BLaER1 (cell line): ENCODE measurements around the gene P2RY6.

Experiments
- H3K27ac ChIP-seq: shearing (Covaris generic); formaldehyde crosslinking; 2 replicates; pipeline ENCODE4 v1.8.1; 2022
- H3K27me3 ChIP-seq: shearing (Covaris generic); formaldehyde crosslinking; 2 replicates; pipeline ENCODE4 v1.8.1; 2022
- H3K36me3 ChIP-seq: shearing (Covaris generic); formaldehyde crosslinking; 2 replicates; pipeline ENCODE4 v1.8.1; 2022
- H3K4me1 ChIP-seq: shearing (Covaris generic); formaldehyde crosslinking; 2 replicates; pipeline ENCODE4 v1.8.1; 2022
- H3K4me2 ChIP-seq: shearing (Covaris generic); formaldehyde crosslinking; 2 replicates; pipeline ENCODE4 v1.8.1; 2022
- H3K4me3 ChIP-seq: shearing (Covaris generic); formaldehyde crosslinking; 2 replicates; pipeline ENCODE4 v1.8.1; 2022
- H3K9ac ChIP-seq: shearing (Covaris generic); formaldehyde crosslinking; 2 replicates; pipeline ENCODE4 v1.8.1; 2022
- H3K9me3 ChIP-seq: shearing (Covaris generic); formaldehyde crosslinking; 2 replicates; pipeline ENCODE4 v1.8.1; 2022
- H4K20me1 ChIP-seq: shearing (Covaris generic); formaldehyde crosslinking; 2 replicates; pipeline ENCODE4 v1.8.1; 2022
- Cebpa-rat ChIP-seq: shearing (Covaris generic); IDR thresholded peaks from 2 replicates; pipeline ENCODE4 v1.8.1; 2022

The P2RY6 gene

GRCh38 chr11:73260127-73260457 is 12.0 kb upstream of the P2RY6 start:
- no peaks in the 10 kb centered on the region for H3K36me3 ChIP-seq
- H3K9me3 ChIP-seq: no peaks in the 10 kb centered on the region
- H3K27ac ChIP-seq: no peak overlapping the region
- H3K4me1 ChIP-seq: no peaks in the 10 kb centered on the region
- no peaks in the 10 kb centered on the region for H4K20me1 ChIP-seq
- no peak overlapping the region for H3K4me3 ChIP-seq
- no peaks in the 10 kb centered on the region for H3K27me3 ChIP-seq
- no peak for TF ChIP-seq Cebpa-rat
- H3K4me2 ChIP-seq: no peak overlapping the region
- H3K9ac ChIP-seq: no peak overlapping the region

- Histone ChIP-seq H3K36me3 (no peaks in the 10 kb centered on the region), H4K20me1 (no peaks in the 10 kb centered on the region), H3K9ac (no peak overlapping the region), H3K27ac (no peak overlapping the region), H3K27me3 (no peaks in the 10 kb centered on the region), H3K9me3 (no peaks in the 10 kb centered on the region), H3K4me1 (peaks cover 27% of the 10 kb centered on the region), H3K4me3 (no peak overlapping the region), H3K4me2 (no peak overlapping the region)
- no peak for TF ChIP-seq Cebpa-rat
Observed at GRCh38 chr11:73262851-73263495, 9.2 kb upstream of the P2RY6 start.

- no peak for TF ChIP-seq Cebpa-rat
- Histone ChIP-seq H3K27me3 (no peaks in the 10 kb centered on the region), H3K9me3 (no peaks in the 10 kb centered on the region), H3K9ac (no peak overlapping the region), H3K4me1 (peaks cover 33% of the 10 kb centered on the region), H3K4me3 (no peak overlapping the region), H3K36me3 (no peaks in the 10 kb centered on the region), H3K4me2 (no peak overlapping the region), H3K27ac (no peak overlapping the region), H4K20me1 (no peaks in the 10 kb centered on the region)
Observed at GRCh38 chr11:73263640-73264039, 8.5 kb upstream of the P2RY6 start.

- no peaks in the 10 kb centered on the region for H3K36me3 ChIP-seq
- no peak overlapping the region for H3K4me3 ChIP-seq
- H3K4me2 ChIP-seq: peak overlapping the region; percentile 32
- H3K9ac ChIP-seq: no peak overlapping the region
- H4K20me1 ChIP-seq: no peaks in the 10 kb centered on the region
- H3K9me3 ChIP-seq: no peaks in the 10 kb centered on the region
- H3K27ac ChIP-seq: no peak overlapping the region
- peaks cover 50% of the 10 kb centered on the region for H3K4me1 ChIP-seq
- H3K27me3 ChIP-seq: no peaks in the 10 kb centered on the region
- TF ChIP-seq Cebpa-rat: no peak
Observed at GRCh38 chr11:73265278-73265810, 6.8 kb upstream of the P2RY6 start.

- H3K4me1 ChIP-seq: peaks cover 52% of the 10 kb centered on the region
- H3K27me3 ChIP-seq: no peaks in the 10 kb centered on the region
- TF ChIP-seq Cebpa-rat: no peak
- H3K9ac ChIP-seq: no peak overlapping the region
- no peaks in the 10 kb centered on the region for H3K36me3 ChIP-seq
- H3K4me3 ChIP-seq: no peak overlapping the region
- no peak overlapping the region for H3K27ac ChIP-seq
- H3K9me3 ChIP-seq: no peaks in the 10 kb centered on the region
- H3K4me2 ChIP-seq: peak overlapping the region; percentile 32
- no peaks in the 10 kb centered on the region for H4K20me1 ChIP-seq
Observed at GRCh38 chr11:73265853-73266645, 6.1 kb upstream of the P2RY6 start.

GRCh38 chr11:73266646-73267020 is 5.5 kb upstream of the P2RY6 start:
- Histone ChIP-seq H3K4me3 (no peak overlapping the region), H3K27me3 (no peaks in the 10 kb centered on the region), H4K20me1 (no peaks in the 10 kb centered on the region), H3K4me1 (peaks cover 53% of the 10 kb centered on the region), H3K9ac (no peak overlapping the region), H3K9me3 (no peaks in the 10 kb centered on the region), H3K36me3 (no peaks in the 10 kb centered on the region), H3K4me2 (peak overlapping the region; percentile 32; the same call in 1 of the 2 replicates), H3K27ac (no peak overlapping the region)
- TF ChIP-seq Cebpa-rat: no peak

- Histone ChIP-seq H3K27ac (no peak overlapping the region), H3K27me3 (no peaks in the 10 kb centered on the region), H3K4me1 (peaks cover 59% of the 10 kb centered on the region), H3K36me3 (no peaks in the 10 kb centered on the region), H4K20me1 (no peaks in the 10 kb centered on the region), H3K4me3 (no peak overlapping the region), H3K9ac (no peak overlapping the region), H3K9me3 (no peaks in the 10 kb centered on the region), H3K4me2 (peak overlapping the region; percentile 32)
- no peak for TF ChIP-seq Cebpa-rat
Observed at GRCh38 chr11:73267122-73267846, 4.9 kb upstream of the P2RY6 start.

- H3K27ac ChIP-seq: no peak overlapping the region
- H3K4me2 ChIP-seq: peak overlapping the region; percentile 32
- no peaks in the 10 kb centered on the region for H4K20me1 ChIP-seq
- peaks cover 67% of the 10 kb centered on the region for H3K4me1 ChIP-seq
- no peaks in the 10 kb centered on the region for H3K9me3 ChIP-seq
- H3K36me3 ChIP-seq: no peaks in the 10 kb centered on the region
- no peak for TF ChIP-seq Cebpa-rat
- no peak overlapping the region for H3K9ac ChIP-seq
- H3K27me3 ChIP-seq: no peaks in the 10 kb centered on the region
- no peak overlapping the region for H3K4me3 ChIP-seq
Observed at GRCh38 chr11:73267906-73268540, 4.1 kb upstream of the P2RY6 start.

GRCh38 chr11:73268671-73269271 is 3.4 kb upstream of the P2RY6 start:
- no peak overlapping the region for H3K27ac ChIP-seq
- H3K4me2 ChIP-seq: peak overlapping the region; percentile 32
- H3K27me3 ChIP-seq: no peaks in the 10 kb centered on the region
- no peak overlapping the region for H3K9ac ChIP-seq
- H3K9me3 ChIP-seq: no peaks in the 10 kb centered on the region
- no peak for TF ChIP-seq Cebpa-rat
- H4K20me1 ChIP-seq: no peaks in the 10 kb centered on the region
- peaks cover 74% of the 10 kb centered on the region for H3K4me1 ChIP-seq
- H3K36me3 ChIP-seq: no peaks in the 10 kb centered on the region
- H3K4me3 ChIP-seq: no peak overlapping the region
